ENCODE data around the gene OBI1. TPM values are rescaled to one million over a fixed set of nuclear protein-coding genes. Genes with fewer than 3 reads are reported as not detected.

Gene OBI1
- total and polyA plus RNA-seq, 10 of the 15 experiments (the other 5 are each of a cell fraction or from before 2014, with no cell fraction given): 15.5 to 34.2 (median 22.0) TPM

DNA sequence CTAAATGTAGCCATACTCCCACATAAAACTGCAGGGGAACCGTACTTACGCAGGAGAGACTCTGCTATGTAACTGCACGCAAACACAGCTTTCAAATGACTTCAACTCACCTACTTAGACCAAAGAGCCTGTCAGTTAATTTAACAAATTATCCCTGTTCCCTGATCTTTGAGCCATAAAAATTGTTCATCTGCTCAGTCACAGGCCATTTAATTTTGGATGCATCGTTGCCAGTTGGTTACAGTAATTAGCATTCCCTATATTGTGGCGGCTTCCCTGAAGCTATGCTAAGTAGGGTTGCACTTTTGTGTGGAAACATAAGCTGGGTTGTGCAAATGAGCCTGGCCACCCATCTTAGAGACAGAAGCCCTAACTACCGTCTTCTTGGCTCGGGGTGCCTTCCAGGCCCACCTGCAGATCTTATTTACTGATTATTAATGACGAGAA is 21.2 kb upstream of the OBI1 start:
- H3K36me3 ChIP-seq (ENCODE audit: control insufficient read depth in 2 of 2, insufficient read depth in 2 of 2, low read length in 1 of 2): no peaks in the 10 kb centered on the region
- H3K27ac ChIP-seq (ENCODE audit: control insufficient read depth, insufficient read depth): no peak overlapping the region
- no peaks in the 10 kb centered on the region for H3K4me1 ChIP-seq (ENCODE audit: control insufficient read depth, insufficient read depth, low read length)
- no peaks in the 10 kb centered on the region for H4K20me1 ChIP-seq (ENCODE audit: control insufficient read depth, insufficient read depth)
- SMC1A ChIA-PET (ENCODE audit: uncharacterized antibody, unreplicated experiment): no interaction called here
- CTCF ChIA-PET: interaction anchor here (1.2 kb wide), 1 partner anchor 439 kb away, joined by 3 read pairs; no protein-coding TSS in a partner anchor
- H3K9me3 ChIP-seq (replicated peaks; ENCODE audit: control insufficient read depth, insufficient read depth, low read length): no peaks in the 10 kb centered on the region
- ATAC-seq: no peak
- H3K79me2 ChIP-seq (ENCODE audit: control insufficient read depth, insufficient read depth, low read length): no peaks in the 10 kb centered on the region
- no peak overlapping the region for H3K4me2 ChIP-seq (ENCODE audit: control insufficient read depth, insufficient read depth)
- H3K27me3 ChIP-seq (replicated peaks in 1 of 2; ENCODE audit: control insufficient read depth in 2 of 2, insufficient read depth in 2 of 2, low read length in 1 of 2): no peaks in the 10 kb centered on the region; a peak in 1 of 4 replicates
- H3K9ac ChIP-seq (ENCODE audit: control insufficient read depth, insufficient read depth, low read length): no peak overlapping the region
- intact Hi-C loops (cut with micrococcal nuclease; ENCODE audit: unreplicated experiment) (no loop called here), in situ Hi-C loops (cut with MboI) (no loop called here)
- H2AFZ ChIP-seq (ENCODE audit: control insufficient read depth, low read depth, low read length): no peak overlapping the region
- DNase-seq (ENCODE audit: low read depth, low spot score): no peak
- TF ChIP-seq RCOR1 (conservative IDR thresholded peaks at IDR 0.05; ENCODE audit: low read depth, low read length) (no peak), KAT2A (conservative IDR thresholded peaks at IDR 0.05; ENCODE audit: control insufficient read depth, low read depth, low read length) (no peak), MTA3 (IDR thresholded peaks at IDR 0.05; ENCODE audit: borderline replicate concordance, low read length) (no peak), YBX1 (IDR thresholded peaks at IDR 0.05) (no peak), JUND (IDR thresholded peaks at IDR 0.05; ENCODE audit: low read depth, low read length) (no peak), RUNX3 (IDR thresholded peaks at IDR 0.05; ENCODE audit: low read length) (no peak), EP300 (IDR thresholded peaks at IDR 0.05; ENCODE audit: borderline replicate concordance in 1 of 2, control insufficient read depth in 1 of 2, low read depth in 2 of 2, low read length in 2 of 2) (no peak), SMAD5 (IDR thresholded peaks at IDR 0.05; ENCODE audit: low read depth) (no peak), SRF (IDR thresholded peaks at IDR 0.05; ENCODE audit: low read depth in 2 of 2, low read length in 2 of 2) (no peak), CHD2 (IDR thresholded peaks at IDR 0.05; ENCODE audit: borderline replicate concordance, low read depth, low read length) (no peak)
- TF ChIP-seq, protein P1, sequence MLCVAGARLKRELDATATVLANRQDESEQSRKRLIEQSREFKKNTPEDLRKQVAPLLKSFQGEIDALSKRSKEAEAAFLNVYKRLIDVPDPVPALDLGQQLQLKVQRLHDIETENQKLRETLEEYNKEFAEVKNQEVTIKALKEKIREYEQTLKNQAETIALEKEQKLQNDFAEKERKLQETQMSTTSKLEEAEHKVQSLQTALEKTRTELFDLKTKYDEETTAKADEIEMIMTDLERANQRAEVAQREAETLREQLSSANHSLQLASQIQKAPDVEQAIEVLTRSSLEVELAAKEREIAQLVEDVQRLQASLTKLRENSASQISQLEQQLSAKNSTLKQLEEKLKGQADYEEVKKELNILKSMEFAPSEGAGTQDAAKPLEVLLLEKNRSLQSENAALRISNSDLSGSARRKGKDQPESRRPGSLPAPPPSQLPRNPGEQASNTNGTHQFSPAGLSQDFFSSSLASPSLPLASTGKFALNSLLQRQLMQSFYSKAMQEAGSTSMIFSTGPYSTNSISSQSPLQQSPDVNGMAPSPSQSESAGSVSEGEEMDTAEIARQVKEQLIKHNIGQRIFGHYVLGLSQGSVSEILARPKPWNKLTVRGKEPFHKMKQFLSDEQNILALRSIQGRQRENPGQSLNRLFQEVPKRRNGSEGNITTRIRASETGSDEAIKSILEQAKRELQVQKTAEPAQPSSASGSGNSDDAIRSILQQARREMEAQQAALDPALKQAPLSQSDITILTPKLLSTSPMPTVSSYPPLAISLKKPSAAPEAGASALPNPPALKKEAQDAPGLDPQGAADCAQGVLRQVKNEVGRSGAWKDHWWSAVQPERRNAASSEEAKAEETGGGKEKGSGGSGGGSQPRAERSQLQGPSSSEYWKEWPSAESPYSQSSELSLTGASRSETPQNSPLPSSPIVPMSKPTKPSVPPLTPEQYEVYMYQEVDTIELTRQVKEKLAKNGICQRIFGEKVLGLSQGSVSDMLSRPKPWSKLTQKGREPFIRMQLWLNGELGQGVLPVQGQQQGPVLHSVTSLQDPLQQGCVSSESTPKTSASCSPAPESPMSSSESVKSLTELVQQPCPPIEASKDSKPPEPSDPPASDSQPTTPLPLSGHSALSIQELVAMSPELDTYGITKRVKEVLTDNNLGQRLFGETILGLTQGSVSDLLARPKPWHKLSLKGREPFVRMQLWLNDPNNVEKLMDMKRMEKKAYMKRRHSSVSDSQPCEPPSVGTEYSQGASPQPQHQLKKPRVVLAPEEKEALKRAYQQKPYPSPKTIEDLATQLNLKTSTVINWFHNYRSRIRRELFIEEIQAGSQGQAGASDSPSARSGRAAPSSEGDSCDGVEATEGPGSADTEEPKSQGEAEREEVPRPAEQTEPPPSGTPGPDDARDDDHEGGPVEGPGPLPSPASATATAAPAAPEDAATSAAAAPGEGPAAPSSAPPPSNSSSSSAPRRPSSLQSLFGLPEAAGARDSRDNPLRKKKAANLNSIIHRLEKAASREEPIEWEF (IDR thresholded peaks at IDR 0.05; ENCODE audit: insufficient replicate concordance, low read depth, low read length): no peak
- TF ChIP-seq, protein P2, sequence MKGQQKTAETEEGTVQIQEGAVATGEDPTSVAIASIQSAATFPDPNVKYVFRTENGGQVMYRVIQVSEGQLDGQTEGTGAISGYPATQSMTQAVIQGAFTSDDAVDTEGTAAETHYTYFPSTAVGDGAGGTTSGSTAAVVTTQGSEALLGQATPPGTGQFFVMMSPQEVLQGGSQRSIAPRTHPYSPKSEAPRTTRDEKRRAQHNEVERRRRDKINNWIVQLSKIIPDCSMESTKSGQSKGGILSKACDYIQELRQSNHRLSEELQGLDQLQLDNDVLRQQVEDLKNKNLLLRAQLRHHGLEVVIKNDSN (IDR thresholded peaks at IDR 0.05; ENCODE audit: borderline replicate concordance, extremely low read length, insufficient read depth, low read depth, low read length): no peak
- no peak overlapping the region for H3K4me3 ChIP-seq
- POLR2A ChIA-PET: no interaction called here
- 40% methylated on average over 8 of the region's 8 CpGs for WGBS (ENCODE audit: insufficient coverage, insufficient replicate concordance, low lambda C conversion rate, missing lambda C conversion rate)
- BruUV-seq (replicated peaks): no TSS peak
- FAIRE-seq: no peak
- RAD21 ChIA-PET (ENCODE audit: unreplicated experiment): no interaction called here
